ENCODE results near the gene CEP290. TPM values are rescaled to one million over a fixed set of nuclear protein-coding genes. Genes with fewer than 3 reads are reported as not detected.

Gene CEP290
- total and polyA plus RNA-seq, 2 of the 13 experiments (the other 11 are each of a cell fraction or from before 2014, with no cell fraction given) = 2.4 to 10.8 TPM

DNA sequence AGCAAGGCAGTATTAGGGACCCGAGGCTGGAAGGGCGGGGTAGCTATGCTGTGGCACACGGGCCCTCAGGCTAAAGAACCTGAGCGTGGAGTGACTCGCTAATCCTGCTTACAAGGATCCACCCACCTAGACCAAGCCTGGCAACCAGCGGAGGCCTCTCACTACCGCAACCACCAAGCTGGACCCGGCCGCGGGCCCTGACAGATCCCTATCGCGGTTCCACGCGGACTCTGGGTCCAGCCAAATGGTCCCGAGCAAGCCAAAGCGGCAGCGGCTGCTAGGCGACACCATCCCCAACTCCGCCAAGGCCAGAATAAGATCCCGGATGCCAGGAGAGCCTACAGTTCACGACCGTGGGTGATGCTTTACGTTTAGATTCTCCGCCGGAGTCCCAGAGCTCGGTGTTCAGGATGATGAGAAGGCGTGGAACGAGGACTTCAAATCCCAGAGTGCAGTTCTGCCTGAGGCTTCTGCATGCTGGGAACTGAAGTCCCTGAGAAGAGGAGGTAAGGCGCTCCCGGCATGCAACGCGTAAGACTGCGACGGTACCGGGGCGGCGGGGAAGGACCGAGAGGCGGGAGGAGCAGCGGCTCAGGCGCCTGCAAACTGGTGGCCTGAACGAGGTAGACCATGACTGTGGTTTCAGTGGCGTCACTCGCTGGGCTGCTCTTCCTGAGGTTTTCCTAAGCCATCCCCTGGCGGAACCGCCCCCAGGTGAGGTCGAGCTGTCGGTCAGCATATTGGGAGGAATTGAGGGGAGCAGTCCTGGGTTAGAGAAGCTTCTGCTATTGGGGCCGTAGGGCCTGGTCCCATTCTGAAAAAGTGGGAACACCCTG lies at the start of gene CEP290, which contains the start of gene TMTC3 (continued):
- TF ChIP-seq REL (CRISPR knock-in tag; conservative IDR thresholded peaks at IDR 0.05) (0 out of 2 replicates have a peak, but pooled peaks have one; percentile 39), ZNF543 (CRISPR knock-in tag; IDR thresholded peaks at IDR 0.05) (peak; percentile 77; the same call in 1 of the 2 replicates), CREB1 (IDR thresholded peaks at IDR 0.05) (peak; percentile 73), CREB1 (CRISPR knock-in tag; IDR thresholded peaks at IDR 0.05) (peak; percentile 87), MIER3 (CRISPR knock-in tag; IDR thresholded peaks at IDR 0.05; ENCODE audit: borderline replicate concordance) (peak; percentile 86), MAF1 (CRISPR knock-in tag; IDR thresholded peaks at IDR 0.05; ENCODE audit: borderline replicate concordance) (0 out of 2 replicates have a peak, but pooled peaks have one; percentile 49), KDM5A (IDR thresholded peaks at IDR 0.05; ENCODE audit: borderline replicate concordance, low read length) (peak; percentile 73; the same call in 1 of the 2 replicates), NPAS2 (CRISPR knock-in tag; IDR thresholded peaks at IDR 0.05; ENCODE audit: borderline replicate concordance) (no peak), GZF1 (CRISPR knock-in tag; IDR thresholded peaks at IDR 0.05) (no peak), ZNF430 (CRISPR knock-in tag; IDR thresholded peaks at IDR 0.05) (peak; percentile 64), NR3C1 (CRISPR knock-in tag; IDR thresholded peaks at IDR 0.05) (no peak), TEAD3 (CRISPR knock-in tag; optimal IDR thresholded peaks at IDR 0.05; ENCODE audit: borderline replicate concordance) (peak; percentile 85), ZNF383 (CRISPR knock-in tag; IDR thresholded peaks at IDR 0.05; ENCODE audit: borderline replicate concordance) (no peak; the same call in 1 of the 2 replicates)
- TF ChIP-seq, protein P1, sequence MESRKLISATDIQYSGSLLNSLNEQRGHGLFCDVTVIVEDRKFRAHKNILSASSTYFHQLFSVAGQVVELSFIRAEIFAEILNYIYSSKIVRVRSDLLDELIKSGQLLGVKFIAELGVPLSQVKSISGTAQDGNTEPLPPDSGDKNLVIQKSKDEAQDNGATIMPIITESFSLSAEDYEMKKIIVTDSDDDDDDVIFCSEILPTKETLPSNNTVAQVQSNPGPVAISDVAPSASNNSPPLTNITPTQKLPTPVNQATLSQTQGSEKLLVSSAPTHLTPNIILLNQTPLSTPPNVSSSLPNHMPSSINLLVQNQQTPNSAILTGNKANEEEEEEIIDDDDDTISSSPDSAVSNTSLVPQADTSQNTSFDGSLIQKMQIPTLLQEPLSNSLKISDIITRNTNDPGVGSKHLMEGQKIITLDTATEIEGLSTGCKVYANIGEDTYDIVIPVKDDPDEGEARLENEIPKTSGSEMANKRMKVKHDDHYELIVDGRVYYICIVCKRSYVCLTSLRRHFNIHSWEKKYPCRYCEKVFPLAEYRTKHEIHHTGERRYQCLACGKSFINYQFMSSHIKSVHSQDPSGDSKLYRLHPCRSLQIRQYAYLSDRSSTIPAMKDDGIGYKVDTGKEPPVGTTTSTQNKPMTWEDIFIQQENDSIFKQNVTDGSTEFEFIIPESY (CRISPR knock-in tag; IDR thresholded peaks at IDR 0.05) = peak; percentile 23; the same call in 1 of the 2 replicates
- TF ChIP-seq, protein P2, sequence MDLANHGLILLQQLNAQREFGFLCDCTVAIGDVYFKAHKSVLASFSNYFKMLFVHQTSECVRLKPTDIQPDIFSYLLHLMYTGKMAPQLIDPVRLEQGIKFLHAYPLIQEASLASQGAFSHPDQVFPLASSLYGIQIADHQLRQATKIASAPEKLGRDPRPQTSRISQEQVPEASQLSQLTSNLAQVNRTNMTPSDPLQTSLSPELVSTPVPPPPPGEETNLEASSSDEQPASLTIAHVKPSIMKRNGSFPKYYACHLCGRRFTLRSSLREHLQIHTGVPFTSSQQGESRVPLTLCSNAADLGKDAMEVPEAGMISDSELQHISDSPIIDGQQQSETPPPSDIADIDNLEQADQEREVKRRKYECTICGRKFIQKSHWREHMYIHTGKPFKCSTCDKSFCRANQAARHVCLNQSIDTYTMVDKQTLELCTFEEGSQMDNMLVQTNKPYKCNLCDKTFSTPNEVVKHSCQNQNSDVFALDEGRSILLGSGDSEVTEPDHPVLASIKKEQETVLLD (CRISPR knock-in tag; IDR thresholded peaks at IDR 0.05; ENCODE audit: low read depth) = peak; percentile 92
- TF ChIP-seq, protein P3, sequence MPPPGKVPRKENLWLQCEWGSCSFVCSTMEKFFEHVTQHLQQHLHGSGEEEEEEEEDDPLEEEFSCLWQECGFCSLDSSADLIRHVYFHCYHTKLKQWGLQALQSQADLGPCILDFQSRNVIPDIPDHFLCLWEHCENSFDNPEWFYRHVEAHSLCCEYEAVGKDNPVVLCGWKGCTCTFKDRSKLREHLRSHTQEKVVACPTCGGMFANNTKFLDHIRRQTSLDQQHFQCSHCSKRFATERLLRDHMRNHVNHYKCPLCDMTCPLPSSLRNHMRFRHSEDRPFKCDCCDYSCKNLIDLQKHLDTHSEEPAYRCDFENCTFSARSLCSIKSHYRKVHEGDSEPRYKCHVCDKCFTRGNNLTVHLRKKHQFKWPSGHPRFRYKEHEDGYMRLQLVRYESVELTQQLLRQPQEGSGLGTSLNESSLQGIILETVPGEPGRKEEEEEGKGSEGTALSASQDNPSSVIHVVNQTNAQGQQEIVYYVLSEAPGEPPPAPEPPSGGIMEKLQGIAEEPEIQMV (CRISPR knock-in tag; IDR thresholded peaks at IDR 0.05; ENCODE audit: low read depth) = peak; percentile 14; the same call in 1 of the 2 replicates
- TF ChIP-seq, protein P4, sequence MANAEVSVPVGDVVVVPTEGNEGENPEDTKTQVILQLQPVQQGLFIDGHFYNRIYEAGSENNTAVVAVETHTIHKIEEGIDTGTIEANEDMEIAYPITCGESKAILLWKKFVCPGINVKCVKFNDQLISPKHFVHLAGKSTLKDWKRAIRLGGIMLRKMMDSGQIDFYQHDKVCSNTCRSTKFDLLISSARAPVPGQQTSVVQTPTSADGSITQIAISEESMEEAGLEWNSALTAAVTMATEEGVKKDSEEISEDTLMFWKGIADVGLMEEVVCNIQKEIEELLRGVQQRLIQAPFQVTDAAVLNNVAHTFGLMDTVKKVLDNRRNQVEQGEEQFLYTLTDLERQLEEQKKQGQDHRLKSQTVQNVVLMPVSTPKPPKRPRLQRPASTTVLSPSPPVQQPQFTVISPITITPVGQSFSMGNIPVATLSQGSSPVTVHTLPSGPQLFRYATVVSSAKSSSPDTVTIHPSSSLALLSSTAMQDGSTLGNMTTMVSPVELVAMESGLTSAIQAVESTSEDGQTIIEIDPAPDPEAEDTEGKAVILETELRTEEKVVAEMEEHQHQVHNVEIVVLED (CRISPR knock-in tag; IDR thresholded peaks at IDR 0.05; ENCODE audit: borderline replicate concordance) = peak; percentile 85
- TF ChIP-seq, protein P5, sequence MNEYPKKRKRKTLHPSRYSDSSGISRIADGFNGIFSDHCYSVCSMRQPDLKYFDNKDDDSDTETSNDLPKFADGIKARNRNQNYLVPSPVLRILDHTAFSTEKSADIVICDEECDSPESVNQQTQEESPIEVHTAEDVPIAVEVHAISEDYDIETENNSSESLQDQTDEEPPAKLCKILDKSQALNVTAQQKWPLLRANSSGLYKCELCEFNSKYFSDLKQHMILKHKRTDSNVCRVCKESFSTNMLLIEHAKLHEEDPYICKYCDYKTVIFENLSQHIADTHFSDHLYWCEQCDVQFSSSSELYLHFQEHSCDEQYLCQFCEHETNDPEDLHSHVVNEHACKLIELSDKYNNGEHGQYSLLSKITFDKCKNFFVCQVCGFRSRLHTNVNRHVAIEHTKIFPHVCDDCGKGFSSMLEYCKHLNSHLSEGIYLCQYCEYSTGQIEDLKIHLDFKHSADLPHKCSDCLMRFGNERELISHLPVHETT (CRISPR knock-in tag; conservative IDR thresholded peaks at IDR 0.05) = peak; percentile 92
- TF ChIP-seq, protein P6, sequence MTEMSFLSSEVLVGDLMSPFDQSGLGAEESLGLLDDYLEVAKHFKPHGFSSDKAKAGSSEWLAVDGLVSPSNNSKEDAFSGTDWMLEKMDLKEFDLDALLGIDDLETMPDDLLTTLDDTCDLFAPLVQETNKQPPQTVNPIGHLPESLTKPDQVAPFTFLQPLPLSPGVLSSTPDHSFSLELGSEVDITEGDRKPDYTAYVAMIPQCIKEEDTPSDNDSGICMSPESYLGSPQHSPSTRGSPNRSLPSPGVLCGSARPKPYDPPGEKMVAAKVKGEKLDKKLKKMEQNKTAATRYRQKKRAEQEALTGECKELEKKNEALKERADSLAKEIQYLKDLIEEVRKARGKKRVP (CRISPR knock-in tag; IDR thresholded peaks at IDR 0.05) = 0 out of 4 replicates have a peak, but pooled peaks of 1 of the 2 experiments have one; percentile 47
